LNCaP clone FGC (cell line): ENCODE measurements around the gene GNA12.

Source experiments
- DNase-seq: peaks from one replicate; pipeline ENCODE4 v3.0.0-alpha.2; 2011; ENCODE audit warnings: low read depth
- H3K4me3 ChIP-seq: 2 replicates; pipeline ENCODE4 v1.5.1; 2011; ENCODE audit warnings: mild to moderate bottlenecking, low read depth, low read length, control low read depth
- TF ChIP-seq, protein P1 (sequence below): IDR thresholded peaks from 2 replicates; pipeline ENCODE4 v1.5.1; 2012; ENCODE audit warnings: mild to moderate bottlenecking; ENCODE audit not compliant: control insufficient read depth, insufficient read depth; ENCODE audit errors: extremely low read depth

Gene GNA12

DNA sequence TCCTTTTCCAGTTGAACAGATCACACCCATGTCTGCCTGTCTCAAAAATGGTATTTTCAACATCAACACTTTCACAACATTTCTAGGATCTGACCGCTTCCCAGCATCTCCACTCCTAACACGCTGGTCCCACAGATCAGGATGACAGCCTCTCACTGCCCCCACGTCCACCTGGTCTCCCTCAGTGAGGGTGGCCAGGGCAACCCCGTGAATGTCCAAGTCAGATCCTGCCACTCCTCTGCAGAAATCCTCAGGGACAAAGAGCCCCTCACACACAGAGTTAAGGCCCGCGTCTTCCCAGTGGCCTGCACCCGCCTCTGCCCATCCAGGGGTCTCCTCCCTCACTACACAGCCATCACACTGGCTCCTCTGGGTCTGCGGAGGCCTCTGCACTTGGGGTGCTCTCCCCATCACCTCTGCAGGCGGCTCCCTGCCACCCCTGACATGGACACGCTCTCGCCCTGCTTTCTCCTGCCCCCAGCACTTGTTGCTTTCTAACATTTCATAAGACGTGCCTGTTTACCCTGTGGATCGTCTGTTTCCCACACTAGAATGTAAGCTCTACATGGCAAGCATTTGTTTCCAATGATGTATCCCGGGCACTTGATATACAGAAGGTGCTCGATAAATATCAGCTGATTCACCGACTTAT is 20.0 kb downstream of the GNA12 start:
- no peak overlapping the region for H3K4me3 ChIP-seq
- no peak for DNase-seq
- TF ChIP-seq, protein P1, sequence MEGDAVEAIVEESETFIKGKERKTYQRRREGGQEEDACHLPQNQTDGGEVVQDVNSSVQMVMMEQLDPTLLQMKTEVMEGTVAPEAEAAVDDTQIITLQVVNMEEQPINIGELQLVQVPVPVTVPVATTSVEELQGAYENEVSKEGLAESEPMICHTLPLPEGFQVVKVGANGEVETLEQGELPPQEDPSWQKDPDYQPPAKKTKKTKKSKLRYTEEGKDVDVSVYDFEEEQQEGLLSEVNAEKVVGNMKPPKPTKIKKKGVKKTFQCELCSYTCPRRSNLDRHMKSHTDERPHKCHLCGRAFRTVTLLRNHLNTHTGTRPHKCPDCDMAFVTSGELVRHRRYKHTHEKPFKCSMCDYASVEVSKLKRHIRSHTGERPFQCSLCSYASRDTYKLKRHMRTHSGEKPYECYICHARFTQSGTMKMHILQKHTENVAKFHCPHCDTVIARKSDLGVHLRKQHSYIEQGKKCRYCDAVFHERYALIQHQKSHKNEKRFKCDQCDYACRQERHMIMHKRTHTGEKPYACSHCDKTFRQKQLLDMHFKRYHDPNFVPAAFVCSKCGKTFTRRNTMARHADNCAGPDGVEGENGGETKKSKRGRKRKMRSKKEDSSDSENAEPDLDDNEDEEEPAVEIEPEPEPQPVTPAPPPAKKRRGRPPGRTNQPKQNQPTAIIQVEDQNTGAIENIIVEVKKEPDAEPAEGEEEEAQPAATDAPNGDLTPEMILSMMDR = no peak

DNA sequence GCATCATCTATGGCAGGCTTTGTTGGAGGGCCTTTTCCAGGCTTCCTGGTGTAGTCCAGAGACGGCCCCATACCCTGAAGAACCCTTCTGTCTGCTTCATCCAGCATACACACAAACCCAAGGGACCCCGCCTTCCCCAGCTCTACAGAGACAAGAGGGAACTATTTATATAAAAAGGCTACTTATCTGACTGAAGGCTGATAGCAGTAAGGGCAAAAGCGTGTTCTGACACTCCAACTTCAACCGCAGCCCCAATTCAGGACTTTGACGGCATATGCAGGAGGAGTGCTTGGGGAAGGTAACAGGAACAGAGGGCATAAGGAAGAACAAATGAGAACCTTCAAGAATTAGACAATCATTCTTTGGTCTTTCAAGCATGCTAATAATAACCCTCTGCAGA is 21.0 kb downstream of the GNA12 start:
- no peak for DNase-seq

DNA sequence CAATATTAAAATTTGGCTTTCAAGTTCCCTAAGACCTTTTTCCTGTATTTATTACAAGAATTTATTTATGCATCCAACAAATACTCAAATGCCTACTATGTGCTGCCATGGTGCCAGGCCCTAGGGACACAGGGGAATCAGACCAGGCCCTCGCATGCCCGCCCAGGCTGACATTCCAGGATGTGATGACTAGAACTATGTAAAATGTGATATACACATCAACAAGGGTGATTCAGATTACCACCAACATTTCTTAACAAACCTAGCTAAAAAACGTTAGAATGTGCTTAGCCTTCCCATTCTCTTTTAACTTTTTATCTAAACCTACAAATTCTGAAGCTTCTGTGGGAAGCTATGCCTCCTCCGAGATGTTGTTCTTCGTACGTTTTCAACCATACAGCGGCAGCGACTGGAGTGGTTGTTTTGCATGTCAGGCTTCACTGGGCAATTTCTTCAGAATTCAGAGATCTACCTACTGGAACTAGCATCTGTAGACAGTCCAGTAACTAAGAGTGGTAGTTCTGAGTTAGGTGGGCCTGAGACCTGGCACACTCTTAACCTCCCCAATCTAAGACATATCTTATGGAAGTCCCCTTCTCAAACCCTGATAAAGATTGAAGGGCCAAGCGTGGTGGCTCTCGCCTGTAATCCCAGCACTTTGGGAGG is 22.1 kb downstream of the GNA12 start:
- TF ChIP-seq, protein P1 = no peak
- no peak for DNase-seq
- no peak overlapping the region for H3K4me3 ChIP-seq

More for the DNA sequence above, 21.0 kb downstream of the GNA12 start:
- TF ChIP-seq, protein P1 = no peak
- H3K4me3 ChIP-seq = no peak overlapping the region

DNA sequence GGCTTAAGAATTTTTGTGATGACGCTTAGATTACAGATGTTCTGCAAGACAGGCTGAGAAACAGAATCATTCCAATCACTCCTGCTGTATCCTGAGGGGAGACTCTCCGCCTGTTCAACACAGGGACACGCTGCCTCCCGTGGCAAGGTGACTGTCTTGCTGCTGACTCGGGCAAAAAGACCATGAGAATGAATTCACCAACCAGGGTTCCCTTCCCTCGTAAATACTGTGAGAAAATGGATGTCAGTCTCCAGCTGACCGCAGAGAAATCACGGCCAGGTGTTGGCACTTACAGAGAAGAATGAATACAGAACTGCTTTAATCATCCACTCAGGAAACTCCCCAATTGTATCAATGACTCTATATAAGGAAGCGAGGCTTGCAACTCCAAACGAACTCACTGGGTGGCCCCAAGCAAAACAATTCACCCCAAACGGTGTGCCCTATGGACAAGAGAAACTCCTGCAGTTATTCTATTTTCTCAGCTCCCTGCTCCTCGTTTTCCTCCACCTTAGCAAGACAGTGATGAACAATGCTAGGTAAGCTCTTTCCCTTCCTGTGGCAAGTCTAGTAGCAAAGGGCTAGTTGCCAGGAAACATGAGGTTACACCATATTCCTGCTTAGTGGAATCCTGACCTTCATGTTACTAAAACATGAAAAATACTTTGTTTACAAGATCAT is 22.8 kb downstream of the GNA12 start:
- no peak for DNase-seq
- TF ChIP-seq, protein P1 = no peak
- no peak overlapping the region for H3K4me3 ChIP-seq

DNA sequence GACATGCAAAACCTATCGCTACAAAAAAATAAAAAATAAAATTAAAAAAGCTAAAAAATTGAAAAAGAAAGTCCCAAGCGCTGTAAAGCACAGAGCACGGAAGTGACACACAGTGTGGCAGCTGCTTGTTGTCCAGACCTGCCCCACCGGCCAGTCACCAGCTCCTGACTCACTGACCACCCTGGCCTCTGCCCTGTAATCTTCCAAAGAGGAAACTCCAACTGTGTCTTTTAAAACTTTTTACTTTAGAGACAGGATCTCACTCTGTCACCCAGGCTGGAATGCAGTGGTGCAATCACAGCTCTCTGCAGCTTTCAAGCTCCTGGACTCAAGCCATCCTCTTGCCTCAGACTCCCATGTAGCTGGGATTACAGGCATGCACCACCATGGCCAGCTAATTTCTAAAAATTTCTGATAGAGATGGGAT is 23.6 kb downstream of the GNA12 start:
- DNase-seq = no peak
- no peak overlapping the region for H3K4me3 ChIP-seq
- TF ChIP-seq, protein P1 = no peak

DNA sequence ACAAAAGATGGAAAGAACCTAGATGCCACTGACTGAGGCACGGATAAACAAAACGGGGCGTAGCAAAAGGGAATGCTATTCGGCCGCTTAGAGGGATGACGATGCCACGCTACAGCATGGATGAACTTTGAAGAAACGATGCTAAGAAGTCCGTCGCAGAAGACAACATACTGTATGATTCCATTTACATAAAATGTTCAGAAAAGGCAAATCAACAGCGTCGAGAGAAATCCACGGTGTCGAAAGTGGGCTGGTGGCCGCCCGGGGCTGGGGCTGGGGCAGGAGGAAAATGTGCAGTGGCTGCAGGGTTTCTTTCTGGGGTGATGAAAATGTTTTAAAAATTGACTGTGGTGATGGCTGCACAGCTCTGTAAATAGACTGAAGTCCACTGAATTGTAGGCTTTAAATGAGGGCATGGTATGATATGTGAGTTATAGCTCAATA is 24.1 kb downstream of the GNA12 start:
- DNase-seq = no peak
- TF ChIP-seq, protein P1 = no peak
- H3K4me3 ChIP-seq = no peak overlapping the region
